ENCODE results near the gene CAPRIN1. TPM values are rescaled to one million over a fixed set of nuclear protein-coding genes. Genes with fewer than 3 reads are reported as not detected.

CAPRIN1 gene
- total RNA-seq, 1 experiment from 2014 or later, result 301 TPM

DNA sequence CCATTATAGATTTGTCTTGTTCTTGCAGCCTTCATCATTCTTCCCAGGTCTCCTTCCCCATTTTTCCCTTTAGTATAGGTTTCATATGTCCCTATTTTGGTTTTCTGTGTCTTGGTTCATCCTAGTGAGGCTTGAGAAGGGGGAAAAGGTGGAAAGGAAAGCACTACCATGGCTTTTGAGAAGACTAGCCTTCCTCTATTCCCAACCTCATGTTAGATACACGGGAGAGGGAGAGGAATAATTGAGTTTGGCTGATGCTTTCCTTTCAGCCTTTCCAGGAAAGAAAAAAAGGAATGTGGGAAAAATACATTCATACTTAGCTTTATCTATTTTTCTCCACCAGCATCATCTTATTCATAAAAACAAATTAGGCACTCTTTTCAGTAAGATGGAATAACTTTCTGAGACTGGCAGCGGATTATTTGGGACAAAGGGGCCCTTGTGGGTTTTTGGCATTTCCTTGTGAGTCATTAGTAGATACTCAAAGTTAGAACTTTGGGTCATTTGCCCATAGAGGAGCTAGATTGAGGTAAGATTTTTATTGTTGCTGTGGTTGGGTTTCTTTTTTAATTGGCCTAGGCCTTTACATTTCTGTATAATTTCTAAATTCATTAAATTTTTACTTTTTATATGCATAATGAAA, 23.8 kb downstream of the CAPRIN1 start:
- no peak for DNase-seq
- Histone ChIP-seq H3K79me1 (ENCODE audit: insufficient read depth, low read depth, low read length, poor library complexity, severe bottlenecking) (peaks cover 4% of the 10 kb centered on the region), H2AFZ (ENCODE audit: low read length) (no peak overlapping the region), H2BK120ac (ENCODE audit: low read depth, low read length, poor library complexity, severe bottlenecking) (no peak overlapping the region), H4K91ac (ENCODE audit: insufficient read length, low read depth, low read length) (no peak overlapping the region), H3T11ph (ENCODE audit: low read length) (no peak overlapping the region), H3K79me2 (ENCODE audit: insufficient read depth, low read length) (peaks cover 5% of the 10 kb centered on the region; the same call in 1 of the 2 replicates), H4K5ac (ENCODE audit: insufficient read length, low read depth, low read length) (no peak overlapping the region), H3K9ac (ENCODE audit: extremely low read depth, insufficient read length, low read length) (no peak overlapping the region), H3K23me2 (ENCODE audit: insufficient read length, low read depth, low read length, poor library complexity, severe bottlenecking) (no peaks in the 10 kb centered on the region), H3K27ac (ENCODE audit: insufficient read length, low read depth, low read length) (no peak overlapping the region), H3K27me3 (ENCODE audit: insufficient read depth, low read length) (no peaks in the 10 kb centered on the region), H3K4me2 (ENCODE audit: insufficient read depth, insufficient read length, low read length) (no peak overlapping the region), H3K14ac (ENCODE audit: insufficient read depth, low read length) (no peak overlapping the region), H3K4me1 (ENCODE audit: insufficient read depth, low read length) (no peaks in the 10 kb centered on the region), H3K4ac (ENCODE audit: low read depth, low read length) (no peak overlapping the region), H3K9me3 (ENCODE audit: control insufficient read depth, low read depth, low read length) (no peaks in the 10 kb centered on the region), H2BK20ac (ENCODE audit: low read depth, low read length, poor library complexity, severe bottlenecking) (no peak overlapping the region), H3K18ac (ENCODE audit: insufficient read length, low read depth, low read length) (no peak overlapping the region), H3K56ac (ENCODE audit: insufficient read length, low read depth, low read length) (no peak overlapping the region), H2BK15ac (ENCODE audit: low read depth, low read length) (no peak overlapping the region), H3K23ac (ENCODE audit: insufficient read length, low read depth, low read length) (no peak overlapping the region), H2AK5ac (ENCODE audit: insufficient read length, low read length) (no peak overlapping the region), H2BK12ac (ENCODE audit: insufficient read length, low read depth, low read length) (no peak overlapping the region), H4K20me1 (ENCODE audit: control insufficient read depth, insufficient read depth, insufficient read length) (peaks cover under 1% of the 10 kb centered on the region), H4K8ac (replicated peaks; ENCODE audit: insufficient read length, low read depth, low read length) (no peak overlapping the region), H2BK5ac (ENCODE audit: insufficient read length, low read length) (no peak overlapping the region)
- no peaks in the 10 kb centered on the region for H3K9me3 Mint-ChIP-seq
- H3K4me3 Mint-ChIP-seq, result no peak overlapping the region
- no peaks in the 10 kb centered on the region for H3K4me1 Mint-ChIP-seq
- TF ChIP-seq, protein P1, sequence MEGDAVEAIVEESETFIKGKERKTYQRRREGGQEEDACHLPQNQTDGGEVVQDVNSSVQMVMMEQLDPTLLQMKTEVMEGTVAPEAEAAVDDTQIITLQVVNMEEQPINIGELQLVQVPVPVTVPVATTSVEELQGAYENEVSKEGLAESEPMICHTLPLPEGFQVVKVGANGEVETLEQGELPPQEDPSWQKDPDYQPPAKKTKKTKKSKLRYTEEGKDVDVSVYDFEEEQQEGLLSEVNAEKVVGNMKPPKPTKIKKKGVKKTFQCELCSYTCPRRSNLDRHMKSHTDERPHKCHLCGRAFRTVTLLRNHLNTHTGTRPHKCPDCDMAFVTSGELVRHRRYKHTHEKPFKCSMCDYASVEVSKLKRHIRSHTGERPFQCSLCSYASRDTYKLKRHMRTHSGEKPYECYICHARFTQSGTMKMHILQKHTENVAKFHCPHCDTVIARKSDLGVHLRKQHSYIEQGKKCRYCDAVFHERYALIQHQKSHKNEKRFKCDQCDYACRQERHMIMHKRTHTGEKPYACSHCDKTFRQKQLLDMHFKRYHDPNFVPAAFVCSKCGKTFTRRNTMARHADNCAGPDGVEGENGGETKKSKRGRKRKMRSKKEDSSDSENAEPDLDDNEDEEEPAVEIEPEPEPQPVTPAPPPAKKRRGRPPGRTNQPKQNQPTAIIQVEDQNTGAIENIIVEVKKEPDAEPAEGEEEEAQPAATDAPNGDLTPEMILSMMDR (conservative IDR thresholded peaks at IDR 0.05), result no peak
- H3K27me3 Mint-ChIP-seq (ENCODE audit: low read depth), result no peaks in the 10 kb centered on the region
- peaks cover 53 to 84% (median 80%) of the 10 kb centered on the region in 3 experiments; a peak in 6 of 7 replicates for H3K36me3 Mint-ChIP-seq (ENCODE audit: insufficient read depth in 1 of 3, low read depth in 3 of 3)
- no peak overlapping the region; a peak in 1 of 7 replicates for H3K27ac Mint-ChIP-seq
- no CpG with 5 or more reads among the region's 2 CpGs for WGBS (ENCODE audit: extremely low coverage, insufficient read length, low lambda C conversion rate)
